Measurements from ENCODE around the gene COL18A1. TPM values are rescaled to one million over a fixed set of nuclear protein-coding genes. Genes with fewer than 3 reads are reported as not detected.

The COL18A1 gene
- polyA plus RNA-seq, 3 donors: 0.80 to 4.1 (median 1.1) TPM

DNA sequence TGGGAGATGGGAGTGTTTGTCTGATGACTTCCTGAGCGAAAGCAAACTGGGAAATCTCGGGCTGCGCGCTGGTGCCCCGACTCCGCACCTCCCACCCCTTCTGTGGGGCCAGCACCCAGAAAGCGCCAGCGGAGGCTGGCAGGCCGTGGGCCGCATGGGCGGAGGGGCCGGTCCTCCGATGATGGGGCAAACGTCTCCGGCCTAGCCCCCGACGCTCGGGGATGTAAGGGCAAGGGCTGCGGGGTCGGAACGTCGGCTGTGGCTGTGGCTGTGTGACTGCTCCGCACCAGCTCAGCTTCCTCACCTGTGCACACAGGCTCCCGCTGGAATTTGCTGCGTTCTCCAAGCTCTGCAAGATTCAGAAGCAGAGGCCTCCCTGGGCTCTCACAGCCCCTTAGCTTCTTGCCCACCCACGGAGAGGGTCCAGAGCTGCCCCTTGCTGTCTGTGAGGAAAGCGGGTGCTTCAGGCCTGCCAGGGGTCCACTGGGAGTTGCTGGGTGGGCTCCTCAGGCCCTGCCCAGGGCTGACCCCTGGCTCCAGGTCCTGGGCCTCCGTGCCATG, 35.0 kb downstream of the COL18A1 start:
- no peaks in the 10 kb centered on the region for H3K79me2 ChIP-seq (ENCODE audit: insufficient read depth, low read length)
- no peak overlapping the region for H3K9ac ChIP-seq (ENCODE audit: insufficient read depth, low read length, poor library complexity, severe bottlenecking)
- TF ChIP-seq, protein P1, sequence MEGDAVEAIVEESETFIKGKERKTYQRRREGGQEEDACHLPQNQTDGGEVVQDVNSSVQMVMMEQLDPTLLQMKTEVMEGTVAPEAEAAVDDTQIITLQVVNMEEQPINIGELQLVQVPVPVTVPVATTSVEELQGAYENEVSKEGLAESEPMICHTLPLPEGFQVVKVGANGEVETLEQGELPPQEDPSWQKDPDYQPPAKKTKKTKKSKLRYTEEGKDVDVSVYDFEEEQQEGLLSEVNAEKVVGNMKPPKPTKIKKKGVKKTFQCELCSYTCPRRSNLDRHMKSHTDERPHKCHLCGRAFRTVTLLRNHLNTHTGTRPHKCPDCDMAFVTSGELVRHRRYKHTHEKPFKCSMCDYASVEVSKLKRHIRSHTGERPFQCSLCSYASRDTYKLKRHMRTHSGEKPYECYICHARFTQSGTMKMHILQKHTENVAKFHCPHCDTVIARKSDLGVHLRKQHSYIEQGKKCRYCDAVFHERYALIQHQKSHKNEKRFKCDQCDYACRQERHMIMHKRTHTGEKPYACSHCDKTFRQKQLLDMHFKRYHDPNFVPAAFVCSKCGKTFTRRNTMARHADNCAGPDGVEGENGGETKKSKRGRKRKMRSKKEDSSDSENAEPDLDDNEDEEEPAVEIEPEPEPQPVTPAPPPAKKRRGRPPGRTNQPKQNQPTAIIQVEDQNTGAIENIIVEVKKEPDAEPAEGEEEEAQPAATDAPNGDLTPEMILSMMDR (IDR thresholded peaks at IDR 0.05): no peak
- Mint-ChIP-seq H3K27ac (peak overlapping the region in 1 of 7 donors; percentile 87), H3K4me1 (peaks cover 19% of the 10 kb centered on the region), H3K27me3 (ENCODE audit: low read depth in 3 of 3) (peaks cover 2 to 6% (median 5%) of the 10 kb centered on the region in 3 donors), H3K4me3 (no peak overlapping the region), H3K36me3 (no peaks in the 10 kb centered on the region), H3K9me3 (peaks cover 0 to 5% (median 0%) of the 10 kb centered on the region in 7 donors)
- H3K27me3 ChIP-seq (ENCODE audit: control insufficient read depth in 2 of 2, insufficient read depth in 2 of 2, low read length in 2 of 2): no peaks in the 10 kb centered on the region
- H3K27ac ChIP-seq (ENCODE audit: low read depth in 1 of 2, low read length in 2 of 2): no peak overlapping the region
- no peaks in the 10 kb centered on the region for H3K9me3 ChIP-seq (replicated peaks in 1 of 2; ENCODE audit: control insufficient read depth in 1 of 2, insufficient read depth in 1 of 2, low read length in 2 of 2)
- no peak overlapping the region for H3K4me3 ChIP-seq (replicated peaks in 1 of 3; ENCODE audit: low read depth in 2 of 3, low read length in 3 of 3)
- H2AFZ ChIP-seq (ENCODE audit: insufficient read depth, low read depth, low read length, poor library complexity, severe bottlenecking): peak overlapping the region; percentile 83
- H3K4me1 ChIP-seq (ENCODE audit: control insufficient read depth in 1 of 2, insufficient read depth in 2 of 2, low read length in 2 of 2): peaks cover 16 to 21% of the 10 kb centered on the region in 2 donors
- intact Hi-C loops (cut with micrococcal nuclease): loop anchor here (2.0 to 5.0 kb wide), 3 partner anchors 147 to 298 kb away; no protein-coding TSS in a partner anchor
- WGBS (ENCODE audit: insufficient coverage): 97% methylated on average over 27 of the region's 28 CpGs
- no peaks in the 10 kb centered on the region for H3K36me3 ChIP-seq (replicated peaks in 1 of 2; ENCODE audit: control insufficient read depth in 1 of 2, insufficient read depth in 2 of 2, low read length in 2 of 2)
- no peaks in the 10 kb centered on the region for H4K20me1 ChIP-seq (ENCODE audit: insufficient read depth, low read length)
- no peak for DNase-seq
- no peak overlapping the region for H3K4me2 ChIP-seq (replicated peaks; ENCODE audit: extremely low read depth, low read length, poor library complexity, severe bottlenecking)

DNA sequence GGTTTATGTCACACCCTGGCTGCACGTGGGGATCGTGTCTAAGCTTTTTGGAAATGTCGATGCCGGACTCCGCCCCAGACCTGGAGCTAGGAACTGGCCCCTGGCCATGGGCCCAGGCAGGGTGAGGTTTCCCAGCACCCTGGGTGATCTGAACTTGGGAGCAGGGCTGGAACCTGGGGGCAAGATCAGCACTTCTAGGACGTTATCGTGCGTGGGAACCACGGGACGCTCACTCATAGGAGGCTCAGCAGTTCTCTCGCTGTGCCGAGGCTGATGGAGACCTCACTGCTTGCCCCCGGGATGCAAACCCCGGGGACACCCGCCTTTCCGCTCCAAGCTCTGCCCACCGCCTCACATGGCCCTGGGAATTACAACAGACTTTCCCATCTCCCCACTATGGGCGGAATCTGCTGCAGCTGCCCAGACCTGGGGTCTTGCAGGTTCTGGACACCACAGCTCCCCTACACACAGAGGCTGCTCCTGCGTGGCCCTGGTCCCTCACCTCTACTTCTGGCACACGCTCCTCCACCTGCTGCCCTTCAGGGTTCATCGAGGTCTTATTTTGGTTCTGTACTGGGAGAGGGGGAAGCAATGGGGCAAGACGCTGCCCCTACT, 35.9 kb downstream of the COL18A1 start:
- no peak overlapping the region for H3K27ac ChIP-seq (ENCODE audit: low read depth in 1 of 2, low read length in 2 of 2)
- no peaks in the 10 kb centered on the region for H3K9me3 ChIP-seq (replicated peaks in 1 of 2; ENCODE audit: control insufficient read depth in 1 of 2, insufficient read depth in 1 of 2, low read length in 2 of 2)
- no peaks in the 10 kb centered on the region for H3K36me3 ChIP-seq (replicated peaks in 1 of 2; ENCODE audit: control insufficient read depth in 1 of 2, insufficient read depth in 2 of 2, low read length in 2 of 2)
- no peak overlapping the region for H2AFZ ChIP-seq (ENCODE audit: insufficient read depth, low read depth, low read length, poor library complexity, severe bottlenecking)
- H3K4me3 ChIP-seq (replicated peaks in 1 of 3; ENCODE audit: low read depth in 2 of 3, low read length in 3 of 3): no peak overlapping the region
- intact Hi-C loops (cut with micrococcal nuclease): no loop called here
- peaks cover 0 to 7% (median 3%) of the 10 kb centered on the region in 7 donors for H3K9me3 Mint-ChIP-seq
- TF ChIP-seq, protein P1 (IDR thresholded peaks at IDR 0.05): no peak
- peaks cover 16 to 21% of the 10 kb centered on the region in 2 donors for H3K4me1 ChIP-seq (ENCODE audit: control insufficient read depth in 1 of 2, insufficient read depth in 2 of 2, low read length in 2 of 2)
- no peak for DNase-seq
- peaks cover 19% of the 10 kb centered on the region for H3K4me1 Mint-ChIP-seq
- H3K27ac Mint-ChIP-seq: peak overlapping the region in 1 of 7 donors; percentile 81
- 95% methylated on average over 17 of the region's 22 CpGs for WGBS (ENCODE audit: insufficient coverage)
- peaks cover 2 to 6% (median 4%) of the 10 kb centered on the region in 3 donors for H3K27me3 Mint-ChIP-seq (ENCODE audit: low read depth in 3 of 3)
- H3K9ac ChIP-seq (ENCODE audit: insufficient read depth, low read length, poor library complexity, severe bottlenecking): no peak overlapping the region
- H3K79me2 ChIP-seq (ENCODE audit: insufficient read depth, low read length): no peaks in the 10 kb centered on the region
- no peak overlapping the region for H3K4me2 ChIP-seq (replicated peaks; ENCODE audit: extremely low read depth, low read length, poor library complexity, severe bottlenecking)
- no peak overlapping the region for H3K4me3 Mint-ChIP-seq
- H3K36me3 Mint-ChIP-seq: no peaks in the 10 kb centered on the region
- H3K27me3 ChIP-seq (ENCODE audit: control insufficient read depth in 2 of 2, insufficient read depth in 2 of 2, low read length in 2 of 2): no peaks in the 10 kb centered on the region
- no peaks in the 10 kb centered on the region for H4K20me1 ChIP-seq (ENCODE audit: insufficient read depth, low read length)

Data from CD14-positive monocyte (primary cell).